Tibial nerve (tissue), 4 donors: ENCODE measurements around the gene RPS6KA2. TPM values are rescaled to one million over a fixed set of nuclear protein-coding genes. Genes with fewer than 3 reads are reported as not detected.
A peak's percentile ranks its signal among the peaks of the same experiment; 100 is the strongest.

ENCODE experiments used
- DNase-seq, 2 donors: peaks; one replicate each; pipeline ENCODE4 v3.0.0-alpha.2; 2019; ENCODE audit warnings: low spot score in 2 of 2
- H3K27ac ChIP-seq, 4 donors: fragments of 200-600 bp; sonication (generic) in 3 of 4; one replicate each; pipeline ENCODE4 v1.5.1; 2017 to 2019; ENCODE audit warnings: mild to moderate bottlenecking in 1 of 4
- H3K27me3 ChIP-seq, 2 donors: fragments of 200-600 bp; sonication (generic) in 1 of 2; one replicate each; pipeline versions ENCODE4 v1.5.1 to v1.6.0; 2017 to 2019
- H3K36me3 ChIP-seq, 3 donors: fragments of 200-600 bp; sonication (generic); one replicate each; pipeline ENCODE4 v1.5.1; 2018 to 2019
- H3K4me1 ChIP-seq, 4 donors: fragments of 200-600 bp; sonication (generic) in 3 of 4; one replicate each; pipeline ENCODE4 v1.5.1; 2017 to 2019
- H3K4me3 ChIP-seq, 4 donors: fragments of 200-600 bp; sonication (generic) in 3 of 4; one replicate each; pipeline ENCODE4 v1.5.1; 2017 to 2019; ENCODE audit warnings: mild to moderate bottlenecking in 1 of 4, moderate library complexity in 1 of 4
- H3K9me3 ChIP-seq, 4 donors: fragments of 200-600 bp; sonication (generic) in 3 of 4; one replicate each; pipeline ENCODE4 v1.5.1; 2017 to 2019
- EP300 ChIP-seq, 2 donors: sonication (generic); formaldehyde crosslinking; IDR thresholded peaks; one replicate each; pipeline ENCODE4 v1.6.1; 2017; ENCODE audit warnings: antibody characterized with exemption in 2 of 2, mild to moderate bottlenecking in 1 of 2
- POLR2A ChIP-seq, 2 donors: fragments of 450-650 bp; IDR thresholded peaks; one replicate each; pipeline ENCODE4 v1.6.1; 2017; ENCODE audit warnings: antibody characterized with exemption in 2 of 2, mild to moderate bottlenecking in 2 of 2, moderate library complexity in 2 of 2
- WGBS, 2 donors: methylation state at CpG; one replicate each; pipeline ENCODE4 v1.1.5; 2018; 5-methylcytosine and 5-hydroxymethylcytosine counted together
- small RNA-seq: library from RNA; depleted of rRNA; stranded (forward); fragments of <200 nt; gene quantifications from one replicate; pipeline ENCODE3, GENCODE V24; 2016
- total RNA-seq, 4 donors: library from RNA; depleted of rRNA; stranded (reverse); fragments of >200 nt; gene quantifications; one replicate each; pipeline ENCODE4 v1.1.0, GENCODE V29; 2016
- TF ChIP-seq, protein P1 (sequence below), 5 experiments: fragments of 200-600 bp in 3 of 5; fragments of 450-650 bp in 2 of 5; sonication (generic) in 3 of 5; IDR thresholded peaks; one replicate each; pipeline ENCODE4 v1.5.1; 2016 to 2019; ENCODE audit warnings: antibody characterized with exemption in 5 of 5, mild to moderate bottlenecking in 3 of 5, moderate library complexity in 2 of 5

Gene RPS6KA2
- total RNA-seq, 4 donors from 2014 or later = 89.6 to 153 (median 103) TPM

DNA sequence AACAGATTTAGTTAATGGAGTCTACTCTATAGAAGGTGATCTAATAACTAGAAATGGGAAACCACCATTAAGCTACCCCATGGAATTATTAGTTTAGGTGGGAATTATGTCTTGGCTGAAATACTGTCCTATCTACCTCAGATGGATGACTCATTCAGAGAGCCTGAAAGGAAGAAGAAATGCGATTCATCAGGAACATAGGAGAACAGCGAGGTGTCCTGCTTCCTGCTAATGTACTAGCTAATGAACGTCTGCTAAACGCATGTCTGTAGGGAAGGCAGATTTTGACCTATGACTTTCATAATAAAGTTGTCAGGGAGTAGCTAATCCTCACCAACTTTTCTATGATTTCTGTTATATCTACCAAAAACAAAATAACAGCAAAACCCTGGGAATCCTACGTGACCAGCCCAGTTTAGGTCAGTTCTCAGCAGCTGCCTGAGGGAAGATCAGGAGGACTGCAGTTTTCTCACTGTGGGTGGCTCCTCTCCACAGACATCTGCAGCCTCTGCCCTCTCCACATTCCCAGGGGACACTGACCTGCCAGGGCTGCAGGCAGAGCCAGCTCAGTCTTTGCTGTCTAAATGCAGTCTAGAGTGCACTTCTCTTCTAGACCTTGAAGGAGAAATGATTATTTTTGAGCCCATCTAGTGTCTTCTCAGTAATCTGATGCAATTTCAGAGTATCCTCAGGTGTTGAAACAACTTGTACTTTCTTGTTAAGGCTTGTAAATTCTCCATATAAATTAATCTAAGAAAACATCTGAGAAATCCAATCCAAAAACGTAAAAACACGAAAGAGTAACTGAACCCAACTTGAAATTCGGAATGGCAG, 266.6 kb downstream of the RPS6KA2 start:
- H3K27me3 ChIP-seq = no peaks in the 10 kb centered on the region
- peaks cover 0 to 13% (median 4%) of the 10 kb centered on the region in 4 donors for H3K4me1 ChIP-seq
- DNase-seq = peak in 1 of 2 donors; percentile 45
- H3K4me3 ChIP-seq = no peak overlapping the region
- no peaks in the 10 kb centered on the region for H3K9me3 ChIP-seq
- H3K27ac ChIP-seq = peak overlapping the region in 2 of 4 donors; percentile 22 to 69
- TF ChIP-seq POLR2A (IDR thresholded peaks at IDR 0.05) (no peak), EP300 (IDR thresholded peaks at IDR 0.05) (no peak)
- TF ChIP-seq, protein P1, sequence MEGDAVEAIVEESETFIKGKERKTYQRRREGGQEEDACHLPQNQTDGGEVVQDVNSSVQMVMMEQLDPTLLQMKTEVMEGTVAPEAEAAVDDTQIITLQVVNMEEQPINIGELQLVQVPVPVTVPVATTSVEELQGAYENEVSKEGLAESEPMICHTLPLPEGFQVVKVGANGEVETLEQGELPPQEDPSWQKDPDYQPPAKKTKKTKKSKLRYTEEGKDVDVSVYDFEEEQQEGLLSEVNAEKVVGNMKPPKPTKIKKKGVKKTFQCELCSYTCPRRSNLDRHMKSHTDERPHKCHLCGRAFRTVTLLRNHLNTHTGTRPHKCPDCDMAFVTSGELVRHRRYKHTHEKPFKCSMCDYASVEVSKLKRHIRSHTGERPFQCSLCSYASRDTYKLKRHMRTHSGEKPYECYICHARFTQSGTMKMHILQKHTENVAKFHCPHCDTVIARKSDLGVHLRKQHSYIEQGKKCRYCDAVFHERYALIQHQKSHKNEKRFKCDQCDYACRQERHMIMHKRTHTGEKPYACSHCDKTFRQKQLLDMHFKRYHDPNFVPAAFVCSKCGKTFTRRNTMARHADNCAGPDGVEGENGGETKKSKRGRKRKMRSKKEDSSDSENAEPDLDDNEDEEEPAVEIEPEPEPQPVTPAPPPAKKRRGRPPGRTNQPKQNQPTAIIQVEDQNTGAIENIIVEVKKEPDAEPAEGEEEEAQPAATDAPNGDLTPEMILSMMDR (IDR thresholded peaks at IDR 0.05) = no peak
- H3K36me3 ChIP-seq = peaks cover 0 to 26% (median 0%) of the 10 kb centered on the region in 3 donors
- WGBS, 2 donors = 41 to 42% methylated on average over 8 of the region's 8 CpGs

Small RNA genes within 50 kb of the gene (small RNA-seq; reads per million reads assigned to genes)
- 0.38 reads per million for gene MIR1913

Other genes starting within 250 kb of the RPS6KA2 start
- gene MPC1, start 244.3 kb downstream of the RPS6KA2 start, total RNA-seq = 10 to 100 TPM; 29.8 to 70.1 (median 53.7) TPM
- gene RAMACL, start 40.6 kb downstream of the RPS6KA2 start, total RNA-seq = 10 to 100 TPM in 1 of 4 donors, 1 to 10 TPM in 3; 8.2 to 10.8 (median 9.1) TPM